GM12891 (cell line): ENCODE data around the gene PPP2R5D.
"Not testable (repeated sequence)": the region's sequence is repeated elsewhere in the genome, so short reads cannot be mapped to it uniquely, and the experiment has no call there.

Experiments used
- DNase-seq: peaks from one replicate; pipeline ENCODE4 v3.0.0; 2011; ENCODE audit warnings: low spot score; ENCODE audit not compliant: insufficient read length
- FAIRE-seq: peaks from 2 replicates; lab custom pipeline; 2011; peaks lifted over from hg19 to GRCh38; lab: Jason Lieb, UNC
- PAX5 ChIP-seq: IDR thresholded peaks from 2 replicates; pipeline ENCODE4 v1.6.1; 2011; ENCODE audit warnings: low read length, moderate library complexity, mild to moderate bottlenecking; ENCODE audit not compliant: insufficient read depth, severe bottlenecking
- POLR2A ChIP-seq: IDR thresholded peaks from 2 replicates; pipeline ENCODE4 v1.6.1; 2011; ENCODE audit warnings: low read depth, low read length, control low read depth
- POLR2AphosphoS5 ChIP-seq: IDR thresholded peaks from 2 replicates; pipeline ENCODE4 v1.6.1; 2011; ENCODE audit warnings: low read depth, low read length, control low read depth
- POU2F2 ChIP-seq: IDR thresholded peaks from 2 replicates; pipeline ENCODE4 v1.6.1; 2011; ENCODE audit warnings: low read depth, mild to moderate bottlenecking, control low read depth, low read length, moderate library complexity
- SPI1 ChIP-seq: IDR thresholded peaks from 2 replicates; pipeline ENCODE4 v1.6.1; 2011; ENCODE audit warnings: low read depth, low read length, control low read depth
- TAF1 ChIP-seq: IDR thresholded peaks from 2 replicates; pipeline ENCODE4 v1.6.1; 2011; ENCODE audit warnings: low read depth, low read length, control low read depth

The PPP2R5D gene

DNA sequence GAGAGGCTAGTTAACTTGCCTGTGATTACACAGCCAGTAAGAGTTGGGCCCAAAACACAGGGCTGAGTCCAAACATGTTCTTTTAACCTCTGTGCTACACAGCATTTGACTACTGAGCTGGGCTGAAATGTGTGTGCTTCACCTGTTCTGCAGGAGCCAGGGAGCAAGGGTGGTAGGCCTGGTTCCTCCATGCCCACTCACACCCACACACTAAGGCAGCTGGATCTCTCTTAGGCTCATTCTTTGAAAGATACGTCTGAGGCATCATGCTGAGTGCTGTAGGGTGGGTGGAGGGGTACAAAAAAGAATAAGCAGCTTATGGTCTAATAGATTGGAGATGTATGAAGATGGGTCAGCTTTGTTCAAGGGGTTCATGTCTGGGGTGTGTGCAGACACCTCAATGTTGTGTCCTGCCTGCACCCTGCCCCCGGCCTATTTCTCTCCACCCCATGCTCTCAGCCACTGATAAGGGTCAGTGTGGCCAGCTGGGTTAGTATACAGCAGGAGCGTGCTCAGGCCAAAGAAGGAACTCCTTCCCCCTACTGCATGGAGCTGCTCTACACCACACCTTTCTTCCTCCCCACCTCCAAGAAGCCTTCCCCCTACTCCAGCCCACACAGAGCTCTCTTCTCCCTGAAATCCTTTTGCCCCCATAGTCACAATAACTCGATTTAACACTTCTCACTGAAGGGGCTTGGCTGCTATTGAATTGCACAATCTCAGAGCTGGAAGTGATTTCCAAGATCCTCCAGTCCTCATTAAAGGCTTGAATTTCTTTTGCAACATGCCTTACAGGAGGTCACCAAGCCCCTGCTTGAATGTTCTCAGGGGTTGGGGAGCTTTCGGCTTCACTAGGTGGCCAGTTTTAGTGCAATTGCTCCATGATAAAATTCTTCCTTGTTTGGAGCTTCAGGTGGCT, 3.4 kb downstream of the PPP2R5D start:
- no peak for FAIRE-seq
- DNase-seq = no peak
- TF ChIP-seq POLR2AphosphoS5 = no peak
- no peak for TF ChIP-seq SPI1
- TF ChIP-seq POLR2A = no peak

- TF ChIP-seq POU2F2 (no peak), SPI1 (no peak), PAX5 (no peak), TAF1 (no peak), POLR2AphosphoS5 (no peak), POLR2A (no peak)
- FAIRE-seq (no peak), DNase-seq (no peak)
Observed at GRCh38 chr6:42988486-42989020, 4.2 kb downstream of the PPP2R5D start.

- TF ChIP-seq TAF1 (no peak), POLR2AphosphoS5 (no peak), POLR2A (no peak), PAX5 (no peak), SPI1 (no peak), POU2F2 (no peak)
- FAIRE-seq (no peak), DNase-seq (no peak)
Observed at GRCh38 chr6:42989923-42990322, 5.6 kb downstream of the PPP2R5D start.

GRCh38 chr6:42993445-42993844, 9.1 kb downstream of the PPP2R5D start:
- FAIRE-seq = no peak
- TF ChIP-seq POLR2A (no peak), SPI1 (no peak), TAF1 (no peak), POU2F2 (no peak), POLR2AphosphoS5 (no peak), PAX5 (no peak)

DNA sequence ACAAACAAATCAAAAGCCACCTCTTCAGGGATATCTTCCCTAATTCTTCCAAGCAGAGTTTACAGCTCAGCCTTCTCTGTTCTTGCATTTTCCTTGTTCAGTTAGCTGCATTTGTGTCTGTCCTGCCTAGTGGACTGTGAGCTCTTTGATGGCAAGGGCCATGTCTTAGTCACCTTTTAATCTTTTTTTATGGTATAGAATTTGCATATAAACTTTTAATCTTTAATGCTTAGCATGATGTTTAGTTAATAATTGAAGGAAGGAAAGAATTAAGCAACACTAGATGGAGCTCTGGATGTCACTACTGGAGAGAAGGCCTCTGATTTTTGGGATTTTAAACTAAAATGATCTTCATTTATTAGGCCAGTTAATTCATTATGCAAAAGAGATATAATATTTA, 12.1 kb downstream of the PPP2R5D start:
- DNase-seq = no peak
- no peak for FAIRE-seq
- TF ChIP-seq TAF1 = no peak
- no peak for TF ChIP-seq POLR2A
- TF ChIP-seq PAX5 = no peak
- no peak for TF ChIP-seq SPI1
- no peak for TF ChIP-seq POLR2AphosphoS5
- no peak for TF ChIP-seq POU2F2

More at GRCh38 chr6:42993445-42993844, 9.1 kb downstream of the PPP2R5D start:
- no peak for DNase-seq

DNA sequence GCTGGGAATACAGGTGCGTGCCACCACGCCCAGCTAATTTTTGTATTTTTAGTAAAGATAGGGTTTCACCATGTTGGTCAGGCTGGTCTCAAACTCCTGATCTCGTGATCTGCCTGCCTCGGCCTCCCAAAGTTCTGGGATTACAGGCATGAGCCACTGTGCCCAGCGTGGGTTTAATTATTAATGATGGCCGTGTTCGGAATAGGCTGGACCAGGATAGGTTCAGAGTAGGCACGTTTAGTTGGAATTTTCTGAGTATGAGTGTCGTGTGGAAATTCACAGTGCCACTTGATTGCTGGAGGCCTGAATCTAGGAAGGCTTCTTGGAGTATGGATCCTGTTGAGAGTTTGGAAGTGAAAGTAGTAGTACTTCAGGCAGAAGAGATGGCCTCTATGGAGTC, 13.8 kb downstream of the PPP2R5D start:
- not testable (repeated sequence) for DNase-seq, FAIRE-seq

DNA sequence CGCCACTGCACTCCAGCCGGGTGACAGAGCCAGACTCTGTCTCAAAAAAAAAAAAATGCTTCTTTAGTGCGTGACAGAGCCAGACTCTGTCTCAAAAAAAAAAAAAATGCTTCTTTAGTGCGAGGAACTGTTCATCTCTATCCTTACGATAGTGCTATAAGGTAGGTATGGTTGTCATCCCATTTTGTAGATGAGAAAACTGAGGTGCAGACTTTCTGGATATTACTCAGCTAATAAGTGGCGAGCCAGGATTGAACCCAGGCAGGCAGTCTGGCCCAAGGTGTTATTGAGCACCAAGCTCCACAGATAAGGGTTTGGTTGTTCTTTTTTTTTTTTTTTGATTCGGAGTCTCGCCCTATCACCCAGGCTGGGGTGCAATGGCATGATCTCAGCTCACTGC, 17.5 kb downstream of the PPP2R5D start:
- FAIRE-seq (no peak), DNase-seq (no peak)
- no peak for TF ChIP-seq POLR2AphosphoS5
- no peak for TF ChIP-seq TAF1
- no peak for TF ChIP-seq POU2F2
- TF ChIP-seq PAX5 = no peak
- no peak for TF ChIP-seq POLR2A
- no peak for TF ChIP-seq SPI1

DNA sequence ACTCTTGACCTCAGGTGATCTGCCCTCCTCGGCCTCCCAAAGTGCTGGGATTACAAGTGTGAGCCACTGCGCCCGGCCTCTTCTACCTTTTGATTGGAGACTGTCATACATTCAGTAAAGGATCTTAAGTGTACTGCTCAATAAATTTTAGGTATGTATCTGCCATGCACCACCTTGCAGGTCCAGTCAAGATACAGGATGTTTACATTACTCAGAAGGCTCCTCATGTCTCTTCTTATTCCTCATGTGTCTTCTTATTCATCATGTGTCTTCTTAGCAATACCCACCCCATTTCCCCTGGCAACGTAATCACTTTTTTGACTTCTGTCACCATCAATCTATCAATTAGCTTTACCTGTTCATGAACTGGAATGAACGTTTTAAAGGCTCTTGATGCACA, 21.5 kb downstream of the PPP2R5D start:
- no peak for TF ChIP-seq TAF1
- TF ChIP-seq POLR2AphosphoS5 = no peak
- no peak for TF ChIP-seq PAX5
- no peak for TF ChIP-seq SPI1
- TF ChIP-seq POU2F2 = no peak
- no peak for TF ChIP-seq POLR2A
- DNase-seq (no peak), FAIRE-seq (peak; percentile 64)

DNA sequence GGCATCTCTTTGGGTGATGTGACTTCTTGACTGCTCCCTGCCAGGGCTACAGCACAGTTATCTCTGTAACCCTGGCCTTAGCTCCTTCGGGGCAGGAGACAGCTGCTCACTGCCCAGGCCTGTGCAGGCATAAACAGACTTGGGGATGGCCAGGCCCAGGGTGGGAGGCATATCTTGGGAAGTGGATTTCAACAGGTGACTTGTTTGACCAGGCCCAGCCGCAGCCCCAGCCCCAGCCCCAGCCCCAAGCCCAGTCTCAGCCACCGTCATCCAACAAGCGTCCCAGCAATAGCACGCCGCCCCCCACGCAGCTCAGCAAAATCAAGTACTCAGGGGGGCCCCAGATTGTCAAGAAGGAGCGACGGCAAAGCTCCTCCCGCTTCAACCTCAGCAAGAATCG, 21.9 kb downstream of the PPP2R5D start:
- TF ChIP-seq POLR2AphosphoS5 (no peak), PAX5 (no peak), TAF1 (no peak), SPI1 (no peak), POU2F2 (no peak), POLR2A (no peak)
- no peak for DNase-seq
- FAIRE-seq = no peak

- DNase-seq = no peak
- TF ChIP-seq TAF1 (no peak), SPI1 (no peak), POLR2AphosphoS5 (no peak), POLR2A (no peak), PAX5 (no peak), POU2F2 (no peak)
- no peak for FAIRE-seq
Observed at GRCh38 chr6:43007126-43007525, 22.8 kb downstream of the PPP2R5D start.
